ENCODE data around the gene VPS50.
A peak's percentile ranks its signal among the peaks of the same experiment; 100 is the strongest.
"Not testable (repeated sequence)": the region's sequence is repeated elsewhere in the genome, so short reads cannot be mapped to it uniquely, and the experiment has no call there.

Gene VPS50

DNA sequence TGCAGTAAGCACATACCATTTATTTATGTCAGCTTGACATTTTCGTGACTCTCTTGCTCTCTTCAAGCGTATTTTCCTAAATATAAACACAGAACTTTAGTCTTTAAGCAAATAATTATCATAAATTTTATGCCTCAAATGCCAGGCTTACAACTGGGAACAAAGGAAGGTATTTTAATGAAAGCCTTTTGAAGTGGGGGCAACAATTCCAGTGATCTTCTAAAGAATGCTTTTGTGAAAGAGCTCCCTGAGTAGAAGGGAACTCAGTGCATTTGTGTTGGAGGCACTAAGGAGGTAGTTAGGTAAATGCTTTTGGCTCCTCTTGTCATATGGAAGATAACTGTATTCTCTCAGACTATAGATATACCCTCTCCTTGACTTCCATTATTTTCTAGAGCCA is 104.9 kb downstream of the VPS50 start:
- DNase-seq: no peak

DNA sequence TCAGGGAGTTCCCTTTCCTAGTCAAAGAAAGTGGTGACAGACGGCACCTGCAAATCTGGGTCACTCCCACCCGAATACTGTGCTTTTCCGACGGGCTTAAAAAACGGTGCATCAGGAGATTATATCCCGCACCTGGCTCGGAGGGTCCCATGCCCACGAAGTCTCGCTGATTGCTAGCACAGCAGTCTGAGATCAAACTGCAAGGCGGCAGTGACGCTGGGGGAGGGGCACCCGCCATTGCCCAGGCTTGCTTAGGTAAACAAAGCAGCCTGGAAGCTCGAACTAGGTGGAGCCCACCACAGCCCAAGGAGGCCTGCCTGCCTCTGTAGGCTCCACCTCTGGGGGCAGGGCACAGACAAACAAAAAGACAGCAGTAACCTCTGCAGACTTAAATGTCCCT is 110.0 kb downstream of the VPS50 start:
- DNase-seq: not testable (repeated sequence)

DNA sequence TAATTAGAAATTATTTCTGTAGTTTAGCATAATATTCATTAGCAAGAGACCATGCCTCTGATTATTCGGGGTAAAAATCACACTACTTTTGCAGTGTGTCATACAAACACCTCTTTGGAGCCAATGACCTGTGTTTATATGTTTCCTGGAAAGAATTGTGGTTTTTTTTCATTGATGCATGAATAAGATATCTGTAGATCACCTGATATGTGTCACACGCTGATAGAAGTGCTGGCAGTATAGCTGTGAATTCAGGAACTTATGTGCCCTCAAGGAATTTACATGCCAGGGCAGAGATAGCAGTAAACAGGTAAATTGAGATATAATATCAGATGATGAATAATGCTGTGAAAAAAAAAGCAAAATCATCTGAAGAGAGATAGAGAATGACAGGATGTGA is 118.2 kb downstream of the VPS50 start:
- no peak for DNase-seq

DNA sequence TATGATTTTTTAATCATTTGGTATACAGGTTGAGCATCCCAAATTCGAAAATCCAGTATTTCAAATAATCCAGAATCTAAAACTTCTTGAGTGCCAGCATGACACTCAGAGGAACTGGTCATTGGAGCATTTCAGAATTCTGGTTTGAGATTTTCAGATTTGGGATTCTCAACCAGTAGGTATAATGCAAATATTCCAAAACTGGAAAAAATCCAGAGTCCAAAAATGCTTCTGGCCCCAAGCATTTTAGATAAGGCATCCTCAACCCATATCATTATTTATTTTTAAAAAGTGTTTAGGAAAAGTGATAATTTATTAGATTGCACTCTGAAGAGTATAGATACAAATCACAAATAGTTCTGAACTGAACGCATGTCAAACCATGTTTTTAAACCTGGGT is 120.7 kb downstream of the VPS50 start:
- DNase-seq: no peak

DNA sequence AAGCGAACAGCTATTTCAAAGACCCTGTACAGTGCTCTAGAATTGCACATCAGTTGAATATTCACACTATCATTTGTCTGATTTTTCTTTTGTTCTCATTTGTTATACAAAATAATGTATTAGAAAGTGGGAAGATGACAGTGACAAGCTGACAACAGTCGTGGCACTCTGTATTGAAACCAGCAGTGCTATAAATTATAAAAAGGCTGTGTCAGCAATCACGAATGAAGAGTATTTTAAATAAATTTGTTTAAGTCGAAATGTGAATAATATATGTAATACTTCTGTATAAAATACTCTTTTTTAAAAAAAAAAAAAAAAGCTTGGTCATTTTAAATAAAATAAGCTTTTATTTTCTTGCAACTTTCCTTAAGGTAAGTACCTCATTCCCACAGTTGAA is 122.6 kb downstream of the VPS50 start:
- DNase-seq: no peak

DNA sequence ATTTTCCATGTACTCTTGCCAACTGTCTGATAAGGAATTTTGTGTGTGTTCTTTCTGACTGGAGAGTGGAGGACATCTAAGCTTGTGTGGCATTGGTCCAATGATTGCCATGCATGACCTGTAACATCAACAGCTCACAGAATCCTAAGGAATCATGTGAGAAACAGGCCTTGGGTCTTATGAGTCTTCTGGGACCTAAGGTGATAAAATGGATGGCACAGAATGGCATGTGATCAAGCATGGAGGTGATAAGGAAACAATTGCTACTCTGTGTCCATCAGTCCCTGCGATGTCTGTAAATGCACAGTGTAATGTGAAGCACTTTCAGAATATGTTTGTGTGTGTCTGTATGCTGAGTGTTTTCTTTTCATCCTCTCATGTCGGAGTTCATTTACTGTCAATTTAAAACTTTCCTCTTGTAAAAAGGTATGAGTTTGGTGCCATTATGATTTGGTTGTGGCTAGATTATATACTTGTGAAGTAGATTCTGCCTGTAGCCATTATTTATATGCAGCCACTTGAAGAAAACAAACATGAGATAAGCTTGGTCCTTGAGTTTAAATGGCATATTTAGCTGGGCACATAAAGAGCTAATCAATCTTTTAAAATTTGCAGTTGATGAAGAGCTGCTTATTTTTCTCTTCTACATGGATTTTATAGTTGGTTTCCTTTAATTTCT is 127.5 kb downstream of the VPS50 start:
- DNase-seq: no peak

DNA sequence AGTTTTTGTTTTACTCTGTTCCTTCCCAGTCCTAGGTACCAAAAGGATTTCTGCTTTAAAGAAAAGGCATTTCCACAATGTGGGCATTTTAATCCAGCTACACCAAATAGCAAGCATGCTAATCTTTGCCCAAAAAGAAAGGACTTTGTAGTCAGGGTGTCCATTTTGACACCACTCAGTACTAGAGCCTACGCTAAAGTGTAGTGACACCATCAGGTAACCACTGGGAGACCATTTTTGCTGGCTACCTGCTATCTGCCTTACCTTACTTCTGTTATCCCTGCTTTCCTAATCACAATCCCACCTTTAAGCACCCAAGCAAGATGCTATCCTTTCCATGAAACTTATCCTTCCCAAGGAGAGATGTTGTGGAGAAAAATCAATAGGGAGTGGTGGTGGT is 129.7 kb downstream of the VPS50 start:
- DNase-seq: no peak

DNA sequence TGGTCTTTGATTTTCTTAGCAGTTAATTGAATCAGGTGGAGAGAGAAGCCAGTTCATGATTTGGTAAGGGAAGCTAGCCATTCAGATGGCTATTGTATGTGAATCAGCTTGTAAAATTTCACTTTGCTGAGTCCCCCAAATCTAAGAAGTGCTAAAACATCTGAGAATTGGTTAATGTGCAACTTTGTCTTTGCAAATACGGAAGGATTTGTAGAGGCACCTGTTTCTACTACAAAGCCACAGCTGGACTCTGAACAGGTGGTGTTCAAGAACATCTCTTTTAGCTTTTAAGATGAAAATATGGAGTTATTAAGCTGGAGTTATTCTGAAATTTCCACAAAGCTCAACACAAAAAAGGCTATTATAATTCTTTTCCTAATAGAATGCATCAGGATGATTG is 132.6 kb downstream of the VPS50 start:
- no peak for DNase-seq

DNA sequence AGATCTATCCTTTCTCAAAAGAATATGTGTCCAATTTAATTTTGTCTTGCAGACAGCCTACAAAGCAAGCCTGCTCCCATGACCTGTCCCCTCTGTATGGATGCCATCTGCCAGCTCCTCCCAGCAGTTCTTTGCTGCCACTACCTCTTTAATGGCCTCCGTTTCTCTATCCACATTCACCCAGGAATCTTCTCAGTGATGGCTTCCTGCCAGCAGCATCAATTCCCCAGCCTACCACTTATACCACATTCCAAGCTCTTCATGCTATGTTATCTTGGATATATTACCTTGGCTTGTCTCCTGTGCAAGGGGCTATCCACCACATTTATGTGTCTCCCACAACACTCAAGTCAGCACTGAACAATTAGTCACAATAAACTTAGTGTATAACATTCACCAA is 133.2 kb downstream of the VPS50 start:
- no peak for DNase-seq

DNA sequence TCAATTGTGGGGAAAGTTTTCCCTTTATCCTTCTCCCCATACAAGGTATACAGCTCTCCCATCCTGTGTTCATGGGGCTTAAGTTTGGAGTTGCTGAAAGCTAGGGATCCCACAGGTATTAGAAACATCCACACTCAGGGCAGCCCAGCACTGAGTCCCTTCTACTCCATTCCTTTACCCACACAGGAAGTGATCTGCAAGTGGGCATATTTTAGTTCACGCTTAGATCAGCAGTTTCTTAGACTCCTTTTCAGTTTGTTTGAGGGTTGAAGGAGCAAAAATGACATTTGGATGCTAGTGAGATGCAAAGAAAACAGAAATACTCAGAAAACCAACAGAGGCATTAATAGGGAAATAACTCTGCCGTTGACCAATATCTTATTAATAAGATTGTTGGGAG is 134.7 kb downstream of the VPS50 start:
- no peak for DNase-seq

DNA sequence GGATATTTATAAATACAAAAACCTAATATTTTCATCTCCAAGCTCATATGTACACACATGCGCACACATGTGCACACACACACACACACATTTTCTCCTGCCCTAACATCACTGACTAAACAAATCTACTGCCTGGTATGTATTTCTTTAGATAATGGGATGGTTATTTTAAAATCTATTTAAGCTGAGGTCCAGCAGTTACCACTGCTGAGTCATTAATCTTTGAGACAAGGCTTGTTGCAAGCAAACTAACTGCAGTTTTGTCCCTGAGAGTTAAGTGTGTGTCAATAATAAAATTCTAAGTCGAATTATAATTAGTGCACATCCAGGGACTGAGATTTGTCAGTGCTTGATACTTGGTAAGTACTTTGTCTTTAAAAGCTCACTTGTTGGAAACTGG is 135.1 kb downstream of the VPS50 start:
- DNase-seq: no peak

DNA sequence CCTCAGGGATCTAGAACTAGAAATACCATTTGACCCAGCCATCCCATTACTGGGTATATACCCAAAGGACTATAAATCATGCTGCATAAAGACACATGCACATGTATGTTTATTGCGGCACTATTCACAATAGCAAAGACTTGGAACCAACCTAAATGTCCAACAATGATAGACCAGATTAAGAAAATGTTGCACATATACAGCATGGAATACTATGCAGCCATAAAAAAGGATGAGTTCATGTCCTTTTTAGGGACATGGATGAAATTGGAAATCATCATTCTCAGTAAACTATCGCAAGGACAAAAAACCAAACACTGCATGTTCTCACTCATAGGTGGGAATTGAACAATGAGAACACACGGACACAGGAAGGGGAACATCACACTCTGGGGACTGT is 138.8 kb downstream of the VPS50 start:
- not testable (repeated sequence) for DNase-seq

DNA sequence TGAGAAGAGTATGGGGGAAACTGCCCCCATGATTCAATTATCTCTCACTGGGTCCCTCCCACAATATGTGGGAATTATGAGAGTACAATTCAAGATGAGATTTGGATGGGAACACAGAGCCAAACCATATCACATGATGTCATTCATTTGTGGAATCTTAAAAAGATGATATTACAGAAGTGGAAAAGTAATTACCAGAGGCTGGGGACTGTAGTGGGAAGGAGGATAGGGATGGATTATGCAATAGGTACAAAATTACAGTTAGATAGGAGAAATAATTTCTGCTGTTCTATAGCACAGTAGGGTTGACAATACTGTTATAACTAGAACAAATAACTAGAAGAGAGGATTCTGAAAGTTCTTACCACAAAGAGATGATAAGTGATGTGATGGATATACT is 141.4 kb downstream of the VPS50 start:
- DNase-seq: no peak

DNA sequence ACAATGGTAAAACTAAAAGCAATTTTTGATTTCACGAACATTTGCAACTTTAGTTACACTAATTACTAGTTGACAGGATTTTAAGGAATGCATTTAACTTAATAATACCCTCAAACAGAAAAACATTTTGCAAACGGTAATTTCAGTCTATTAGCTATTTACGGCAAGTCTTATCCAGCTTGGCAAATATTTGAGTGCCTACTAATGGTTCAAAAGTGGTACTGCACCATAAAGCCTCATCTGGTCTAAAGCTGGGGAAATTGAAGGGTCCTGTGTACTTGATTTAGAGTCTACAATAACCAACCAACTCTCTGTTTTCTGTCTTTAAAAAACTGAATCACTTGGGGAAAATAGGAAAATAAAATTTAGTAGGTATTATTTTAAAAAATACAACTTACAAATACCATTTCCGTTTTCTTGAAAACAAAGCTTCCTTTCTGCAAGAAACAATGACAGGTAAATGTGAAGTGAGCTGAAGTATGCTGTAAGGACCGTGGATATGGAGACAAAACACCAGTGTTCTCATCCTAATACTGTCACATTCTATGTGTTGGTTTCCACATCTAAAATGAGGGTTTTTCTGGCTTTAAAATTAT is 142.3 kb downstream of the VPS50 start:
- peak; percentile 19 for DNase-seq

DNA sequence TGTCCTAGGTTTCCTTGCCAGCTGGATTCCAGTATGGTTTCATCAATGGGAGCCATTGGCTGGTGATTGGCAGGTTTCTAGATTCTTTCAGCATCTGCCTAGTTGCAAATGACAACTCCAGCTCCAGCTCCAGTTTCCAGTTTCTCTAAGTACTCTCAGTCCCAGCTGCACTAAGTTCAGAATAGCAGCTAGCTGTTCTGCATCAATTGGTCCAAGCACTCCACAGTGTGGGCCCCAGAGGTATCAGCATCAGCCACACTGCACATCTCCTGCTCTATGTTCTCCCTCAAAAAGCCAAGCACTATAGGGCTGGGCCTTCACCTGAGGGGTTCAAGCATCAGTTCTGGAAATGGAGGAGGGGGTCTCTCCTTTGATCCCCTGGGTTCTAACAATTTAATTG is 143.4 kb downstream of the VPS50 start:
- no peak for DNase-seq

DNA sequence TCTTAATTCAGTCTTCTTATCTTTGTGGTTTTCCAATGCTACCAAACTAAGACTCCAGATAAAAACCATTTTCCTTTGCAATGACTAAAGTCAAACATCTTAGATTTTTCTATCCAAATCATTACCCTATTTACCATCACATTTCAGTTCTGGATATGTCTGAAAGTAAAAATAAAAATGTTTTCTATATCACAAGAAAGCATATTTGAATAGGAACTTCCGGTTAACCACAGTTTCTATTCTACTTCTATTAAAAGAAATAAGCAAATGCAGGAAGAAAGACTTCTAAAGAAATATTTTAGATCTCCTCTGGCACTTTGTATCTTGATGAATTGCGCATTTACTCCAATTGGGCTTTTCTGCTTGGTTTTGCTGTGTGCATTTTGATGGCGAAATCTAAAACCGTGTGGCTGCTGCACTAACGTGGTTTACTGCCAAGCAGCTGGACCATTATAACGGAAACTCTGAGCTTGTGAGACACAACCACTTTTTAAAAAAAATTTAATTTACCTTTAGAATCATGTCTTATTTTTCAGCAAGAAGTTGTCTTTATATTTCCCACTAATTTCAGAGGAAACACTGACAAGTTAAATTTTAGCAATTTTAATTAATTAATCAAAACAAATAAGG is 146.1 kb downstream of the VPS50 start:
- DNase-seq: no peak

DNA sequence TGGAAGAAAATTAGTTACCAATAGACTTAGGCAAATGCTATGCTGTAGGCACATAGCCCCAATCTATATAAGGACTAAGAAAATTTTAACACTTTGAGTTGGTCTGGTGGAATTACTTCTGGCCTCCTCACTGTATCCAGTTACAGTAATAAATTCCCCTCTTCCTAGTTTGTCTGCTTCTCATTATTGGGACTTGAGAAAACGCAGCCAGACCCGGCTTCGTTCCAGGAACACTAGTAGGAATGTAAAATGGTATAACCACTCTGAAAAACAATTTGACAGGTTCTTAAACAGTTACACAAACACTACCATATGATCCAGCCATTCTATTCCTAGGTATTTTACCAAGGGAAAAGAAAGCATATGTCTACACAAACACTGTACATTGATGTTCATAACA is 150.2 kb downstream of the VPS50 start:
- DNase-seq: no peak

DNA sequence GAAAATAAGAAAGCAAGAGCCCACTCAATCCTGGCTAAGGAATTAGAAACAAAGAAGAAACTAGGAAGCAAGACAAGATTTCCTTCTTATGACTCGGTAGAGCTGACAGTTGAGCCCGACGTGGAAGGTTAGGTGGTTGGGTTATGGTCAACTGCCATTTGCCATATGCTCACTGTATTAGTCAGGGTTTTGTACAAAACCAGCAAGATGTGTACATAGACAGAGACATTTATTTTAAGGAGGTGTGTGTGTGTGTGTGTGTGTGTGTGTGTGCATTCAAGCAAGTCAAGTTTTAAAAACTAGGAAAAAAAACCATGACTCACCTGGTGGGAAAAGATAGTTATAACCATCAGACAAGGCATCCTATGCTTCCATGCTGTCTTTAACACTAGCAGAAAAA is 158.5 kb downstream of the VPS50 start:
- DNase-seq: no peak

DNA sequence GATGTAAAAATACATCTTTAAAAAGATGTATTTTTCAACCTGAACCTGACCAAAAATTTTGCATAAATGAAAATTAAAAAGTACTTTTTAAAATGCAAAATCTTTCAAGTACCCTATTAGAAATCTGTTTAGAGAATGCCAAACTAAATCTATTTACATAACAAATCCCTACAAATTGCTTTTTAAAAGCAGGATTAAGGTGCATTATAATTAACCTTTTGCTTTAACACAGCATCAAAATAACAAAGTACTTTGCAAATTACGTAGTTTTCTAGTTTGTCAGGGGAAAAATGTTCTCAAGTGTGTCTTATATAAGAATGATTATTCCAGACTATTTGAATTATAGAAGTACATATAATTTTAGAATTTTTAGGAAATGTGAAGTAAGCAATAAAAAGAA is 160.8 kb downstream of the VPS50 start:
- DNase-seq: no peak

DNA sequence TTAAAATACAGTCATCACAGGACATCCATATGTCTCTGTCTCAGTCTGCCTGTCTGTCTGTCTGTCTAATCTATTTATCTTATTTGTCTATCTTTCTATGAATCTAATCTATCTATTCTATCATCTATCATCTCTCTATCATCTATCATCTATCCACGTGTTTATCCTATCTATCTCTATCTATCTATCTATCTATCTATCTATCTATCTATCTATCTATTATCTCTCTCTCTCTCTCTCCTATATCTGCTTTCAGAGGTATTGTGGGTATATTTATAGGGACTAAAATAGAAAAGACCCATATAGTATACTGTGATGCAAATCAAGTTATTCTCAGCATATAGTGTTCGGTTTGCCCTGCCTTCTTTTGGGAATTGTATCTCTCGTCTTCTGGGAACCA is 167.5 kb downstream of the VPS50 start:
- DNase-seq: no peak

DNA sequence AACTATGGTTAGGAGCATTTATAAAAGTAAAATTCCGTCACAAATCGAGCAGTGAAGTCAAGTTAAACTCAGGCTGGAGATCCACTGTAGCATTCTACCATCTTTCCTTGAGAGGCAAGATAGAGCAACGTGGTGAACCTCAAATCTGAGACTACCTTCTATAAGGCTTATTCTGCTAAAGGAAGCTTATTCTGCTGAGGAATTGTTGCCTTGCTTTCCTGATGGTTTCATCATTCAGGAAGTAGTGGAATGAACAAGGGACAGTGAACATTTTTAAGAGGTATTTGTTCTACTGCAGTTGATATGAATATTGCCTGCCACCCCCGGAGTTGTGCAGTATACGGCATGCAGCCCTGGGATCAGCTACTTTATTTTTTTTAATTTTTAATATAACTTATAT is 170.8 kb downstream of the VPS50 start:
- DNase-seq: no peak

DNA sequence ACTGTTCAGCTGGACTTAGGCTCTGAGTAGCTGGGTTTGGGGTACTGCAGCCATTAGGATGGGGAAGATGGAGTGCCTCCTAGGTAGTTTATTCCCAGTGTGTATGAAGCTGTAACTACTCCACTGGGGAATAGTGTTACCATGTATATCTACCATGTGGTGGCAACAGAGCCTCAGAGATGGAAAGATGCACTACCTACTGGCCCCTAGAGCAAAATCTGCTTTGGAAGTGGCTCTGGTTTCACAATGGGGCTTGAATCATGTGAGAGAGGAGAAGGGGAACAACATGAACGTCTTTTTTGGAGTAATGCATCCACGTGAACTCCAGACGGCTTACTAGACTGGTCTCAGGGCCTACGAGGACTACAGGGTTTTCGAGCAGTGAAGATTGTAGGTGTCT is 175.1 kb downstream of the VPS50 start:
- no peak for DNase-seq

DNA sequence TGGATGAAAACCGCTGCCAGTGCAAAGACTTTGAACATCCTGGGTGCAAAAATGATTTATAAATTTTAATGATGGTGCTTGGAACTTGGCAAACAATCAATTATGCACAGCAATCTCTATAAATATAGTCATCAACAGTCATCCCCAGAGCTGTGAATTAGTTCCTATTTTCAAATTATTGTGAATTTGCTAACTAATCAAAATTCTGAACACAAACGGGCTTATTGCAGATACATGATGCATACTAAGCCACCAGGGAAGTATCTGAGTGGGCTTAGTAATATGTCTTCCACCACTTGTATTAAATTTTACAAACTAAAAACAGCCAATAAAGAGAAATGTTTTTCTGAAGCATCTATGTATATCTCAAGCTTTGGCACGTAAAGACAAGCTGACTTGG is 177.2 kb downstream of the VPS50 start:
- no peak for DNase-seq

Measured in CD4-positive, alpha-beta T cell treated with Interleukin-10 for 1 hour (primary cell).